BLaER1 treated with 17β-estradiol and CSF1 and Interleukin-3, amounts not matched to agents 10 nM and 100 nM (cell line): ENCODE results near the gene ANP32B.

Experiments used
- H3K27ac ChIP-seq, 11 experiments: shearing (Covaris generic); formaldehyde crosslinking; 2 replicates each; pipeline ENCODE4 v1.8.1; 2022
- H3K27me3 ChIP-seq, 11 experiments: shearing (Covaris generic); formaldehyde crosslinking; 2 replicates each; pipeline ENCODE4 v1.8.1; 2022
- H3K36me3 ChIP-seq, 11 experiments: shearing (Covaris generic); formaldehyde crosslinking; 2 replicates each; pipeline ENCODE4 v1.8.1; 2022
- H3K4me1 ChIP-seq, 10 experiments: shearing (Covaris generic); formaldehyde crosslinking; 2 replicates each; pipeline ENCODE4 v1.8.1; 2022
- H3K4me2 ChIP-seq, 11 experiments: shearing (Covaris generic); formaldehyde crosslinking; 2 replicates each; pipeline ENCODE4 v1.8.1; 2022
- H3K4me3 ChIP-seq, 10 experiments: shearing (Covaris generic); formaldehyde crosslinking; 2 replicates each; pipeline ENCODE4 v1.8.1; 2022
- H3K9ac ChIP-seq, 11 experiments: shearing (Covaris generic); formaldehyde crosslinking; 2 replicates each; pipeline ENCODE4 v1.8.1; 2022
- H3K9me3 ChIP-seq, 11 experiments: shearing (Covaris generic); formaldehyde crosslinking; replicated peaks in 1 of 11; 2 replicates each; pipeline ENCODE4 v1.8.1; 2022
- H4K20me1 ChIP-seq, 11 experiments: shearing (Covaris generic); formaldehyde crosslinking; 2 replicates each; pipeline ENCODE4 v1.8.1; 2022
- Cebpa-rat ChIP-seq, 11 experiments: shearing (Covaris generic); IDR thresholded peaks; 2 replicates each; pipeline ENCODE4 v1.8.1; 2022

Gene ANP32B

GRCh38 chr9:98057138-98057799, 74.1 kb downstream of the ANP32B start:
- Histone ChIP-seq H3K4me1 (peaks cover 20 to 35% (median 23%) of the 10 kb centered on the region in 10 experiments), H4K20me1 (peaks cover 0 to 44% (median 32%) of the 10 kb centered on the region in 11 experiments; a peak in 13 of 22 replicates), H3K9ac (peak overlapping the region; percentile 77 to 93 (median 89)), H3K4me3 (peak overlapping the region; percentile 58 to 80 (median 76)), H3K4me2 (peak overlapping the region; percentile 72 to 99 (median 90)), H3K27me3 (no peaks in the 10 kb centered on the region), H3K27ac (peak overlapping the region; percentile 62 to 93 (median 83)), H3K36me3 (peaks cover 19 to 28% (median 24%) of the 10 kb centered on the region in 11 experiments), H3K9me3 (peaks cover 0 to 8% (median 0%) of the 10 kb centered on the region in 11 experiments; a peak in 6 of 22 replicates)
- no peak for TF ChIP-seq Cebpa-rat (IDR thresholded peaks at IDR 0.05)

GRCh38 chr9:98062161-98062560, 79.0 kb downstream of the ANP32B start:
- no peak overlapping the region for H3K4me2 ChIP-seq
- H3K36me3 ChIP-seq, result peaks cover 54 to 76% (median 69%) of the 10 kb centered on the region in 11 experiments
- H3K27me3 ChIP-seq, result no peaks in the 10 kb centered on the region
- H3K9me3 ChIP-seq, result no peaks in the 10 kb centered on the region
- no peak overlapping the region for H3K4me3 ChIP-seq
- no peak overlapping the region for H3K27ac ChIP-seq
- H4K20me1 ChIP-seq, result peaks cover 0 to 65% (median 38%) of the 10 kb centered on the region in 11 experiments; a peak in 13 of 22 replicates
- TF ChIP-seq Cebpa-rat (IDR thresholded peaks at IDR 0.05), result no peak
- H3K4me1 ChIP-seq, result peaks cover 13 to 31% (median 25%) of the 10 kb centered on the region in 10 experiments
- H3K9ac ChIP-seq, result 0 out of 22 replicates have a peak overlapping the region, but pooled peaks of 1 of the 11 experiments have one; percentile 24

- H3K9me3 ChIP-seq, result no peaks in the 10 kb centered on the region
- no peak overlapping the region for H3K27ac ChIP-seq
- H3K4me2 ChIP-seq, result no peak overlapping the region
- H3K9ac ChIP-seq, result no peak overlapping the region
- peaks cover 0 to 71% (median 21%) of the 10 kb centered on the region in 11 experiments; a peak in 14 of 22 replicates for H4K20me1 ChIP-seq
- TF ChIP-seq Cebpa-rat (IDR thresholded peaks at IDR 0.05), result no peak
- peaks cover 57 to 100% (median 89%) of the 10 kb centered on the region in 11 experiments for H3K36me3 ChIP-seq
- H3K27me3 ChIP-seq, result no peaks in the 10 kb centered on the region
- H3K4me3 ChIP-seq, result no peak overlapping the region
- H3K4me1 ChIP-seq, result peaks cover 0 to 17% (median 8%) of the 10 kb centered on the region in 10 experiments; a peak in 13 of 20 replicates
Observed at GRCh38 chr9:98064623-98065392, 81.7 kb downstream of the ANP32B start.
